GM19023 (cell line): Measurements from ENCODE around the gene KLHL41.
A peak's percentile ranks its signal among the peaks of the same experiment; 100 is the strongest.
"Not testable (repeated sequence)": the region's sequence is repeated elsewhere in the genome, so short reads cannot be mapped to it uniquely, and the experiment has no call there.

Source experiments
- ATAC-seq: cut with Tn5 transposase; IDR thresholded peaks from one replicate; pipeline ENCODE4 v1.9.1; 2021; ENCODE audit warnings: mild to moderate bottlenecking, moderate library complexity; ENCODE audit not compliant: unreplicated experiment

The KLHL41 gene

DNA sequence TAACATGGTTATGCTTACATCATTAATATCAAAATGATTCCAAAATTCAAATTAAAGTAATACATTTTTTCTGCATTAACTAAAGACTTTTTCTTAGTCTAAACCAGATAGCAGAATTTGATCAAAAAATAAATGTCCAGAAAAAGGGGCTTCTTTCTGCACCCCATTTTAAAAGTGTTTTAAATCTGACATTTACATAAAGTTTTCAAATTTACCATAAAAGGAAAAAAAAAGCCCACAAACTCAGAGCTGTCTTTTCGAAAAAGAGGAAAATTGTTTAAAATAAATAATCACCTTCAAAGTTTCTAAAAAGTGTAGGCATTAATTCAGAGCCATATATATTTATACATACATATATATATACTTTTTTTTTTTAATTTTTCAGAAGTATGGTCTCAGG lies 62.7 kb downstream of the KLHL41 start:
- ATAC-seq = no peak

DNA sequence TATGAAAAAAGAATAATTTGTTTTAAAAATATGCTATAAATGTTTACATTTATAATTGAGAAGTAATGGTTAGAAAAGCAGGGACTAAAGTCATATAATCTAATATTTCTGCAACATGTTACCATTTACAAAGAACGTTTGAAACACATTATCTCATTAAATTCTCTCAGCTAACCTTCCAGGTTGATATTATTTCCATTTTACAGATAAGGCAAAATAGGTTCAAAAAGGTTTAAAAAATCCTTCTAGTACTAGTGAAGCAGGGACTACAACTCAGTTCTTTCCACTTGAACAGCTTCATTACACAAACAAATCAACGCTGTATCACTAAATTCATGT lies 63.3 kb downstream of the KLHL41 start:
- ATAC-seq = no peak

DNA sequence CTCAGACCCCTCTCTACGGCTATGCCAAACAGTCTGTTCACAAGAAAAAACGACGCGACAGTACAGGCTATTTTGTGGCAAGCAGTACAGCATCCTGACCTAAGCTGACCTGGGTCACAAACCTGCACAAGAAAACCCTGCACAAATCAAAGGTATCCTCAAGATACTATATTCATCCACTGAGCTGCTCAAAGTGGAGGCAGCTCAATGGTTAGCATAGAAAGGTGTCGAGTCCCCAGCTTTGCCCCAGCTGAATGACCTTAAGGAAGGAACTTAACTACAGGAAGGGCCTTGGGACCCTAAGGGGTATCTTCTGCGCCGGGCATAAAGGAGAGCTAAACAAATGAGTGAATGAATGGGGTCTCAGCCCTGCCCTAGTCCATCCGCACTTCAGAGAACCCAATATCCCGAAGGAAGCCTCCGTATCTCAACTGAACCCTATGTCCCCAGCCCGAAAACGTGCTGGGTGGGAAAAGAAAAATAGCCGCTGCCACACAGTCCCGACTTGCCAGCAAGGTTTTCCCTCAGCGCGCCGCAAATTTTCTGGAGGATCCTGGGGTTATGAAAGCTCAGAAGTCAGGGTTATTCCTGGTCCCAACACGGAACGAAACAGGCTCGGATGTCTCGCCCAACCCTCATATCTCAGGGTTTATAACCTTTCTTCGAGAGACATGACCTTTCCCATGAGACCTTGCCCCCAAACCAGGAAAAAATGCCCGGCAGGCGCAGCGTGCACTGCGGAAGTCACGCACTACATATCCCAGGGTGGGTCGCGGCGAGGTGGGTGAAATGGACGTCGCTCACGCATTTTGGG lies 63.9 kb downstream of the KLHL41 start, which contains the start of gene FASTKD1:
TSS of gene FASTKD1 (minus strand) at position 706 of the 814 bp plus-strand sequence. CDS start 1,836 bp downstream, outside the sequence.
- peak; percentile 99 for ATAC-seq

DNA sequence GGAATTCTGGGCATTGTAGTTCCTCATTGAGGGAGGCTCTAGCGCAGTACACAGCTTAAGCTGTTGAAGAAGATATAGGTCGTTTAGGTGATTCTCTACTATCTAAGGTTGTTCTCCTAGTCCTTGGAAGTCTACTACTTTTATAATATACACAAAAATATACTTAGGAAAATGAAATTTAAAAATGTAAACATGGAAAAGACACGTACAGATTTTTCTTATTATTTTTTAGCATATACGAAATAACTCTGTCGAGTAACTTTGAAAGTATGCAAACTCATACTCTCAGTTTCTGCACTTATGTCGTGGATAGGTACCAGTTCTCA lies 64.4 kb downstream of the KLHL41 start:
- ATAC-seq = no peak

DNA sequence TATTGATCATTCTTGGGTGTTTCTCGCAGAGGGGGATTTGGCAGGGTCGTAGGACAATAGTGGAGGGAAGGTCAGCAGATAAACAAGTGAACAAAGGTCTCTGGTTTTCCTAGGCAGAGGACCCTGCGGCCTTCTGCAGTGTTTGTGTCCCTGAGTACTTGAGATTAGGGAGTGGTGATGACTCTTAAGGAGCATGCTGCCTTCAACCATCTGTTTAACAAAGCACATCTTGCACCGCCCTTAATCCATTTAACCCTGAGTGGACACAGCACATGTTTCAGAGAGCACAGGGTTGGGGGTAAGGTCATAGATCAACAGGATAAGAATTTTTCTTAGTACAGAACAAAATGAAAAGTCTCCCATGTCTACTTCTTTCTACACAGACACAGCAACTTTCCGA lies 65.0 kb downstream of the KLHL41 start:
- ATAC-seq = not testable (repeated sequence)

DNA sequence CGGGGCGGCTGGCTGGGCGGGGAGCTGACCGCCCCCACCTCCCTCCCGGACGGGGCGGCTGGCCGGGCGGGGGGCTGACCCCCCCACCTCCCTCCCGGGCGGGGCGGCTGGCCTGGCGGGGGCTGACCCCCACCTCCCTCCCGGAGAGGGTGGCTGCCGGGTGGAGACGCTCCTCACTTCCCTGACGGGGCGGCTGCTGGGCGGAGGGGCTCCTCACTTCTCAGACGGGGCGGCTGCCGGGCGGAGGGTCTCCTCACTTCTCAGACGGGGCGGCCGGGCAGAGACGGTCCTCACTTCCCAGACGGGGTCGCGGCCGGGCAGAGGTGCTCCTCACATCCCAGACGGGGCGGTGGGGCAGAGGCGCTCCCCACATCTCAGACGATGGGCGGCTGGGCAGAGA lies 65.8 kb downstream of the KLHL41 start:
- not testable (repeated sequence) for ATAC-seq
